Thyroid gland (tissue), 4 donors: ENCODE measurements around the gene TRAM2. TPM values are rescaled to one million over a fixed set of nuclear protein-coding genes. Genes with fewer than 3 reads are reported as not detected.
A peak's percentile ranks its signal among the peaks of the same experiment; 100 is the strongest.

Experiments used
- DNase-seq, 2 donors: peaks; one replicate each; pipeline ENCODE4 v3.0.0-alpha.2; 2019
- H3K27ac ChIP-seq, 3 donors: fragments of 200-600 bp; sonication (generic); 1 replicate in 2 of 3; 2 replicates in 1 of 3; pipeline ENCODE4 v1.5.1; 2016 to 2019; ENCODE audit warnings: mild to moderate bottlenecking in 1 of 3, moderate library complexity in 1 of 3
- H3K27me3 ChIP-seq: fragments of 200-600 bp; sonication (generic); one replicate; pipeline ENCODE4 v1.5.1; 2019
- H3K36me3 ChIP-seq, 2 donors: fragments of 200-600 bp; sonication (generic); one replicate each; pipeline ENCODE4 v1.5.1; 2016 to 2019
- H3K4me1 ChIP-seq, 2 donors: fragments of 200-600 bp; sonication (generic); one replicate each; pipeline ENCODE4 v1.5.1; 2017 to 2019
- H3K4me3 ChIP-seq, 3 donors: fragments of 200-600 bp; sonication (generic); replicated peaks in 1 of 3; 1 replicate in 2 of 3; 2 replicates in 1 of 3; pipeline ENCODE4 v1.5.1; 2016; ENCODE audit warnings: mild to moderate bottlenecking in 1 of 3
- H3K9me3 ChIP-seq: fragments of 200-600 bp; sonication (generic); one replicate; pipeline ENCODE4 v1.5.1; 2017
- CTCF ChIP-seq, 6 experiments: fragments of 200-600 bp in 3 of 6; fragments of 450-650 bp in 3 of 6; sonication (generic) in 3 of 6; IDR thresholded peaks; one replicate each; pipeline ENCODE4 v1.5.1; 2016 to 2019; ENCODE audit warnings: antibody characterized with exemption in 6 of 6, mild to moderate bottlenecking in 2 of 6, inconsistent platforms in 1 of 6, moderate library complexity in 1 of 6
- POLR2A ChIP-seq, 2 donors: fragments of 450-650 bp; IDR thresholded peaks; one replicate each; pipeline ENCODE4 v1.6.1; 2017; ENCODE audit warnings: antibody characterized with exemption in 2 of 2, mild to moderate bottlenecking in 2 of 2, moderate library complexity in 1 of 2
- WGBS, 2 donors: methylation state at CpG; one replicate each; pipeline ENCODE4 v1.1.5; 2017; 5-methylcytosine and 5-hydroxymethylcytosine counted together
- intact Hi-C: fragments of 100-400 bp; cut with DNase I; formaldehyde crosslinking; loops from one replicate; pipeline ENCODE4 v1.15.1; 2023
- total RNA-seq, 4 donors: library from RNA; depleted of rRNA; stranded (reverse); fragments of >200 nt; gene quantifications; one replicate each; pipeline ENCODE4 v1.2.3, GENCODE V29; 2016

Gene TRAM2
- total RNA-seq, 4 donors from 2014 or later = 16.5 to 21.8 (median 19.7) TPM

- intact Hi-C loops = no loop called here
Observed at GRCh38 chr6:52526634-52527033, 50.2 kb downstream of the TRAM2 start.

GRCh38 chr6:52524918-52525317, 51.9 kb downstream of the TRAM2 start:
- H3K9me3 ChIP-seq = no peaks in the 10 kb centered on the region
- H3K4me3 ChIP-seq = no peak overlapping the region
- DNase-seq = no peak
- intact Hi-C loops = no loop called here
- H3K4me1 ChIP-seq = peaks cover 11 to 17% of the 10 kb centered on the region in 2 donors
- WGBS, 2 donors = 85 to 99% methylated on average over 4 of the region's 4 CpGs
- no peaks in the 10 kb centered on the region for H3K36me3 ChIP-seq
- H3K27ac ChIP-seq = no peak overlapping the region
- TF ChIP-seq POLR2A (IDR thresholded peaks at IDR 0.05) = no peak
- no peak for TF ChIP-seq CTCF (IDR thresholded peaks at IDR 0.05)
- no peaks in the 10 kb centered on the region for H3K27me3 ChIP-seq

More at GRCh38 chr6:52526634-52527033, 50.2 kb downstream of the TRAM2 start:
- Histone ChIP-seq H3K27ac (no peak overlapping the region), H3K4me3 (no peak overlapping the region), H3K36me3 (no peaks in the 10 kb centered on the region), H3K9me3 (no peaks in the 10 kb centered on the region), H3K27me3 (no peaks in the 10 kb centered on the region), H3K4me1 (peaks cover 11 to 25% of the 10 kb centered on the region in 2 donors)
- TF ChIP-seq POLR2A (IDR thresholded peaks at IDR 0.05) (no peak), CTCF (IDR thresholded peaks at IDR 0.05) (no peak)
- 95 to 97% methylated on average over 4 of the region's 4 CpGs for WGBS, 2 donors
- no peak for DNase-seq

GRCh38 chr6:52523378-52524142, 53.3 kb downstream of the TRAM2 start:
- H3K36me3 ChIP-seq = no peaks in the 10 kb centered on the region
- H3K4me3 ChIP-seq = no peak overlapping the region
- TF ChIP-seq POLR2A (IDR thresholded peaks at IDR 0.05) (no peak), CTCF (IDR thresholded peaks at IDR 0.05) (no peak)
- 79 to 88% methylated on average over 6 of the region's 6 CpGs for WGBS, 2 donors
- no peaks in the 10 kb centered on the region for H3K27me3 ChIP-seq
- peaks cover 11 to 18% of the 10 kb centered on the region in 2 donors for H3K4me1 ChIP-seq
- DNase-seq = no peak
- intact Hi-C loops = no loop called here
- no peaks in the 10 kb centered on the region for H3K9me3 ChIP-seq
- H3K27ac ChIP-seq = no peak overlapping the region

- Histone ChIP-seq H3K36me3 (no peaks in the 10 kb centered on the region), H3K9me3 (no peaks in the 10 kb centered on the region), H3K4me1 (peaks cover 17 to 28% of the 10 kb centered on the region in 2 donors), H3K27ac (peak overlapping the region in 1 of 3 donors; percentile 64), H3K4me3 (no peak overlapping the region), H3K27me3 (no peaks in the 10 kb centered on the region)
- intact Hi-C loops = no loop called here
- TF ChIP-seq POLR2A (IDR thresholded peaks at IDR 0.05) = no peak
- TF ChIP-seq CTCF (IDR thresholded peaks at IDR 0.05) = no peak
- 81 to 86% methylated on average over 3 of the region's 3 CpGs for WGBS, 2 donors
- no peak for DNase-seq
Observed at GRCh38 chr6:52522655-52523054, 54.2 kb downstream of the TRAM2 start.

- no peak for DNase-seq
- TF ChIP-seq POLR2A (IDR thresholded peaks at IDR 0.05) (no peak), CTCF (IDR thresholded peaks at IDR 0.05) (no peak)
- intact Hi-C loops = no loop called here
- Histone ChIP-seq H3K9me3 (no peaks in the 10 kb centered on the region), H3K4me1 (peaks cover 17 to 32% of the 10 kb centered on the region in 2 donors), H3K36me3 (no peaks in the 10 kb centered on the region), H3K27me3 (no peaks in the 10 kb centered on the region), H3K4me3 (no peak overlapping the region), H3K27ac (peak overlapping the region; percentile 25 to 64 (median 47))
- WGBS, 2 donors = 52 to 58% methylated on average over 7 of the region's 7 CpGs
Observed at GRCh38 chr6:52522151-52522626, 54.7 kb downstream of the TRAM2 start.
